Natural killer cell (primary cell): ENCODE measurements around the gene ZBTB25. TPM values are rescaled to one million over a fixed set of nuclear protein-coding genes. Genes with fewer than 3 reads are reported as not detected.
A peak's percentile ranks its signal among the peaks of the same experiment; 100 is the strongest.

Experiments
- ATAC-seq, 3 donors: fragments of 150-1000 bp in 2 of 3; fragments of 200-7000 bp in 1 of 3; cut with Tn5 transposase; 1 replicate in 1 of 3; 2 replicates in 2 of 3; pipeline ENCODE4 v1.10.0; 2021; ENCODE audit warnings: mild to moderate bottlenecking in 2 of 3, moderate library complexity in 2 of 3
- DNase-seq, 2 donors: peaks; one replicate each; pipeline versions ENCODE4 v3.0.0 to v3.0.0-alpha.2; 2013 to 2021; ENCODE audit warnings: mixed read lengths in 1 of 2
- H3K27ac ChIP-seq: one replicate; pipeline ENCODE4 v1.5.1; 2013; ENCODE audit warnings: mild to moderate bottlenecking, low read length
- H3K27me3 ChIP-seq: one replicate; pipeline ENCODE4 v1.6.1; 2013; ENCODE audit warnings: low read length; ENCODE audit not compliant: control insufficient read depth, insufficient read depth
- H3K36me3 ChIP-seq: one replicate; pipeline ENCODE4 v1.6.1; 2013; ENCODE audit warnings: low read length; ENCODE audit not compliant: control insufficient read depth, insufficient read depth
- H3K4me1 ChIP-seq: one replicate; pipeline ENCODE4 v1.6.1; 2013; ENCODE audit warnings: low read length; ENCODE audit not compliant: control insufficient read depth, insufficient read depth
- H3K4me3 ChIP-seq: one replicate; pipeline ENCODE4 v1.5.1; 2013; ENCODE audit warnings: low read length
- H3K9me3 ChIP-seq: one replicate; pipeline ENCODE4 v1.6.1; 2013; ENCODE audit warnings: low read length; ENCODE audit not compliant: control insufficient read depth, insufficient read depth
- H3K27ac Mint-ChIP-seq, 2 donors: one replicate each; pipeline ENCODE4 v1.8.0; 2022; ENCODE audit warnings: mild to moderate bottlenecking in 2 of 2, mixed read lengths in 2 of 2, moderate library complexity in 1 of 2
- H3K27me3 Mint-ChIP-seq, 2 donors: one replicate each; pipeline ENCODE4 v1.8.0; 2022; ENCODE audit warnings: low read depth in 2 of 2, mixed read lengths in 2 of 2
- H3K36me3 Mint-ChIP-seq: one replicate; pipeline ENCODE4 v1.8.0; 2022; ENCODE audit warnings: mixed read lengths
- H3K4me1 Mint-ChIP-seq, 2 donors: one replicate each; pipeline ENCODE4 v1.8.0; 2022; ENCODE audit warnings: mixed read lengths in 2 of 2
- H3K4me3 Mint-ChIP-seq: one replicate; pipeline ENCODE4 v1.8.0; 2022; ENCODE audit warnings: mild to moderate bottlenecking, moderate library complexity, mixed read lengths
- H3K9me3 Mint-ChIP-seq, 2 donors: one replicate each; pipeline ENCODE4 v1.8.0; 2022; ENCODE audit warnings: mixed read lengths in 2 of 2
- CTCF ChIP-seq: fragments of 200-600 bp; IDR thresholded peaks from one replicate; pipeline ENCODE4 v1.8.0; 2022; ENCODE audit warnings: antibody characterized with exemption
- WGBS: methylation state at CpG from one replicate; pipeline ENCODE4 v1.1.7; 2013; ENCODE audit warnings: missing lambda C conversion rate; ENCODE audit not compliant: insufficient coverage; 5-methylcytosine and 5-hydroxymethylcytosine counted together
- intact Hi-C: fragments of 100-400 bp; cut with micrococcal nuclease; formaldehyde crosslinking; loops from one replicate; pipeline ENCODE4 v1.14.2; 2022
- total RNA-seq, 4 donors: library from RNA; stranded (reverse); fragments of 120-200 nt in 1 of 4; gene quantifications; one replicate each; pipeline versions ENCODE4 v1.2.3 to v1.2.4, GENCODE V29; 2013 to 2022

Gene ZBTB25
- total RNA-seq, 3 donors from 2014 or later (not counting 1 experiment from before 2014, with no cell fraction given), result 29.7 to 36.7 (median 31.1) TPM

DNA sequence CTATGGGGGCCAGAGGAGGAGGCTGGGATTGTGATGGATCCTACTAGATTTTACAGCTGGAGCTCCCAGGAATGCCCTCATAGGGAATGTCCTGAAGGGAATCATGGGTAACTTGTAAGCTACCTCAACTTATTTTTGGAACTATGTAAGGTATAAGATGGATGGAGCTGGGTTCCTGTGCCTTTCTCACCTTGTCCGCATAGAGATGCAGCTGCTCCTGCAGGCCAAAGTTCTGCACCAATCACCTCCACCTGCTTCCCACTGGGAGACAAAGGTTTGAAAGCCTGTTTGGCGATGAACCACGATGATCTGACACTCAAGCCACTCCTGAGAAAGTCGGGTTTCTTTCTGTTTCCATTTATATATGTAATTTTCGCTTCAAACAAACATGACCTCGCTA lies 39.0 kb downstream of the ZBTB25 start:
- peak overlapping the region; percentile 71 for H3K4me3 ChIP-seq
- Mint-ChIP-seq H3K27ac (peak overlapping the region; percentile 89 to 92), H3K9me3 (no peaks in the 10 kb centered on the region), H3K27me3 (no peaks in the 10 kb centered on the region), H3K4me1 (peaks cover 38 to 45% of the 10 kb centered on the region in 2 donors), H3K4me3 (peak overlapping the region; percentile 94), H3K36me3 (no peaks in the 10 kb centered on the region)
- WGBS, result 10% methylated on average over 5 of the region's 6 CpGs
- ATAC-seq (peak in 1 of 3 donors; percentile 30), DNase-seq (no peak)
- no peaks in the 10 kb centered on the region for H3K9me3 ChIP-seq
- no peaks in the 10 kb centered on the region for H3K36me3 ChIP-seq
- H3K4me1 ChIP-seq, result peaks cover 14% of the 10 kb centered on the region
- no peaks in the 10 kb centered on the region for H3K27me3 ChIP-seq
- H3K27ac ChIP-seq, result peak overlapping the region; percentile 62
- intact Hi-C loops, result loop anchor here (1.0 to 5.0 kb wide), 4 partner anchors 19 to 77 kb away; partner anchors contain the start of genes MTHFD1, ZBTB1 and ZBTB25
- no peak for TF ChIP-seq CTCF

DNA sequence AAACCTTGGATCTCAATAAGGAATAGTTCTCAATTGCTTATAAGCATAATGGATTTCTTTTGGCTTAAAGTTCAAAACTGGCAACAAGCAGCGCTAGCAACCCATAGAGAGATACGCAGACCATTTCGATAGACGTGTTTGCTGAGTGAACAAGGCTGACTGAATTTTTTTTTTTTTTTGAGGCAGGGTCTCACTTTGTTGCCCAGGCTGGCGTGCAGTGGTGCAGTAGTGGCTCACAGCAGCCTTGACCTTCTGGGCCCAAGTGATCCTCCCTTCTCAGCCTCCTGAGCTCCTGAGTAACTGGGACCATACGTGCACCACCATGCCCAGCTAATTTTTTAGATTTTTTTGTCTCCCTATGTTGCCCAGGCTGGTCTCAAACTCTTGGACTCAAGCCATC lies 39.8 kb downstream of the ZBTB25 start:
- H3K36me3 ChIP-seq, result no peaks in the 10 kb centered on the region
- Mint-ChIP-seq H3K4me1 (peaks cover 36 to 47% of the 10 kb centered on the region in 2 donors), H3K9me3 (no peaks in the 10 kb centered on the region), H3K4me3 (peak overlapping the region; percentile 94), H3K36me3 (no peaks in the 10 kb centered on the region), H3K27me3 (no peaks in the 10 kb centered on the region), H3K27ac (peak overlapping the region; percentile 89 to 92)
- H3K27ac ChIP-seq, result no peak overlapping the region
- DNase-seq, result no peak
- intact Hi-C loops, result no loop called here
- H3K4me3 ChIP-seq, result no peak overlapping the region
- no peaks in the 10 kb centered on the region for H3K27me3 ChIP-seq
- 97% methylated on average over 6 of the region's 6 CpGs for WGBS
- H3K4me1 ChIP-seq, result peaks cover 14% of the 10 kb centered on the region
- no peak for ATAC-seq
- no peaks in the 10 kb centered on the region for H3K9me3 ChIP-seq
- no peak for TF ChIP-seq CTCF

- TF ChIP-seq CTCF, result no peak
- no peaks in the 10 kb centered on the region for H3K27me3 ChIP-seq
- peaks cover 14% of the 10 kb centered on the region for H3K4me1 ChIP-seq
- WGBS, result no CpG with 5 or more reads among the region's 2 CpGs
- Mint-ChIP-seq H3K27ac (peak overlapping the region in 1 of 2 donors; percentile 92), H3K9me3 (no peaks in the 10 kb centered on the region), H3K27me3 (no peaks in the 10 kb centered on the region), H3K36me3 (no peaks in the 10 kb centered on the region), H3K4me3 (no peak overlapping the region), H3K4me1 (peaks cover 32 to 47% of the 10 kb centered on the region in 2 donors)
- H3K9me3 ChIP-seq, result no peaks in the 10 kb centered on the region
- ATAC-seq (no peak), DNase-seq (no peak)
- no peak overlapping the region for H3K27ac ChIP-seq
- intact Hi-C loops, result no loop called here
- no peaks in the 10 kb centered on the region for H3K36me3 ChIP-seq
- H3K4me3 ChIP-seq, result no peak overlapping the region
Measured at GRCh38 chr14:64463195-64463594, 40.4 kb downstream of the ZBTB25 start.

DNA sequence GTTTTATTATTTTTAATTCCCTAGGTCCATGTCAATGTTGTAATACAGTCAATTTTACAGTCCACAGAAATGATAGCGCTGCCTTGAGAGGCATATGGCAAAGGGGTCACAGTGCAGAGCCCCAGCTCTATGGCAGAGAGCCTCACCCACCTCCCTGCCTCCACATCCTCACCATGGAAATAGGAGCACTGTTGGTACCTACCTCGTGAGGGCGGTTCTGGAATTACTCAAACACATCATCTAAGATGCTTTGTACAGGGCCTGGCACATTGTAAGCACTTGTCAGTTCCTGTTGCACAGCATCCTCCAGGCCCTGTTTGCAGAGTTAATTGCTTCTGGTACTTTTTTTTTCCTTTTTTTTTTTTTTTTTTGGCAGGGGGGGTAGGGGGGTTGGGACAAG lies 42.4 kb downstream of the ZBTB25 start:
- WGBS, result 95% methylated on average over 3 of the region's 3 CpGs
- TF ChIP-seq CTCF, result no peak
- ATAC-seq, result no peak
- Mint-ChIP-seq H3K4me1 (peaks cover 15 to 32% of the 10 kb centered on the region in 2 donors), H3K9me3 (no peaks in the 10 kb centered on the region), H3K27me3 (no peaks in the 10 kb centered on the region), H3K27ac (no peak overlapping the region), H3K4me3 (no peak overlapping the region), H3K36me3 (no peaks in the 10 kb centered on the region)
- no peak overlapping the region for H3K27ac ChIP-seq
- no peaks in the 10 kb centered on the region for H3K9me3 ChIP-seq
- intact Hi-C loops, result no loop called here
- DNase-seq, result no peak
- H3K36me3 ChIP-seq, result no peaks in the 10 kb centered on the region
- peaks cover 18% of the 10 kb centered on the region for H3K4me1 ChIP-seq
- no peak overlapping the region for H3K4me3 ChIP-seq
- no peaks in the 10 kb centered on the region for H3K27me3 ChIP-seq
